GM12892 (cell line): ENCODE measurements around the gene SAMD5.

ENCODE experiments used
- POLR2A ChIP-seq: IDR thresholded peaks from 2 replicates; pipeline ENCODE4 v1.6.1; 2011; ENCODE audit warnings: low read depth, low read length, control low read depth
- POLR2AphosphoS5 ChIP-seq: IDR thresholded peaks from 2 replicates; pipeline ENCODE4 v1.6.1; 2011; ENCODE audit warnings: low read depth, low read length, control low read depth
- TAF1 ChIP-seq: IDR thresholded peaks from 2 replicates; pipeline ENCODE4 v1.6.1; 2011; ENCODE audit warnings: low read depth, mild to moderate bottlenecking, control low read depth, low read length, borderline replicate concordance

DNA sequence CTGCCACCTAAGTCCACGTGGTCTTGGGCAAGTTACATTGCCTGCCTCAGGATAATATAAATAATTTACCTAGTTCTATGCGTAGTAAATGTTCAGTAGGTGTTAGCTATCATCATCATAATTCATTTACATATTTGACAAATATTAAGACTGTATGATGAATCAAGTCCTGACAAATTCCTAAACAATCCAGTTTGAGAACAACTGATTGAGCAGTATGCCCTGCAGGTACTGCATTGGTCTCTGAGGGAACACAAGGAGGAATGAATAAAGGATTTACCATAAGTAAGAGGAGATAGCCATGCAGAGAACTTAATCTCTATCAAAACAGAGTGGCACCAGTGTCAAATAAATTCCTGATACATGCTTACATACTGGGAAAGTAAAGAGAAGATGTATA is 70.4 kb downstream of the SAMD5 start:
- TF ChIP-seq POLR2A (no peak), POLR2AphosphoS5 (no peak), TAF1 (no peak)
